ENCODE results near the gene UBE3B.
"Not testable (repeated sequence)": the region's sequence is repeated elsewhere in the genome, so short reads cannot be mapped to it uniquely, and the experiment has no call there.

Gene UBE3B

GRCh38 chr12:109477185-109477962 is at the start of gene UBE3B, which contains the start of gene KCTD10:
TSS of gene UBE3B (plus strand) at chr12:109477634. CDS start at chr12:109483552, 5,918 bp downstream.
TSS of gene KCTD10 (minus strand) at chr12:109477300. CDS start at chr12:109477262, 38 bp downstream.
- no peaks in the 10 kb centered on the region for H3K27me3 ChIP-seq (ENCODE audit: control insufficient read depth, insufficient read depth, low read length)
- peaks cover 16% of the 10 kb centered on the region for H3K4me1 ChIP-seq (ENCODE audit: control insufficient read depth, insufficient read depth, low read length)
- peak within 1 kb of the TSS; percentile 86 for H3K4me3 ChIP-seq (ENCODE audit: low read depth, low read length)
- peak within 1 kb of the TSS; percentile 83 for H3K27ac ChIP-seq (ENCODE audit: low read depth, low read length)
- H3K36me3 ChIP-seq (ENCODE audit: control insufficient read depth, insufficient read depth, low read length): peaks cover 15% of the 10 kb centered on the region
- H3K9me3 ChIP-seq (ENCODE audit: control insufficient read depth, insufficient read depth, low read length): no peaks in the 10 kb centered on the region
- H3K9ac ChIP-seq (ENCODE audit: low read depth, low read length): peak within 1 kb of the TSS; percentile 81

GRCh38 chr12:109428037-109428629 is 49.3 kb upstream of the UBE3B start:
- no peak overlapping the region for H3K4me3 ChIP-seq (ENCODE audit: low read depth, low read length)
- H3K36me3 ChIP-seq (ENCODE audit: control insufficient read depth, insufficient read depth, low read length): no peaks in the 10 kb centered on the region
- H3K27ac ChIP-seq (ENCODE audit: low read depth, low read length): no peak overlapping the region
- H3K9me3 ChIP-seq (ENCODE audit: control insufficient read depth, insufficient read depth, low read length): no peaks in the 10 kb centered on the region
- no peaks in the 10 kb centered on the region for H3K4me1 ChIP-seq (ENCODE audit: control insufficient read depth, insufficient read depth, low read length)
- no peaks in the 10 kb centered on the region for H3K27me3 ChIP-seq (ENCODE audit: control insufficient read depth, insufficient read depth, low read length)
- no peak overlapping the region for H3K9ac ChIP-seq (ENCODE audit: low read depth, low read length)

- not testable (repeated sequence) for H3K9ac ChIP-seq (ENCODE audit: low read depth, low read length); H3K9me3 ChIP-seq (ENCODE audit: control insufficient read depth, insufficient read depth, low read length); H3K4me1 ChIP-seq (ENCODE audit: control insufficient read depth, insufficient read depth, low read length); H3K27me3 ChIP-seq (ENCODE audit: control insufficient read depth, insufficient read depth, low read length); H3K4me3 ChIP-seq (ENCODE audit: low read depth, low read length); H3K27ac ChIP-seq (ENCODE audit: low read depth, low read length); H3K36me3 ChIP-seq (ENCODE audit: control insufficient read depth, insufficient read depth, low read length)
Measured at GRCh38 chr12:109428804-109429203, 48.6 kb upstream of the UBE3B start.

- Histone ChIP-seq H3K9ac (ENCODE audit: low read depth, low read length) (no peak overlapping the region), H3K4me1 (ENCODE audit: control insufficient read depth, insufficient read depth, low read length) (peaks cover 10% of the 10 kb centered on the region), H3K36me3 (ENCODE audit: control insufficient read depth, insufficient read depth, low read length) (no peaks in the 10 kb centered on the region), H3K27ac (ENCODE audit: low read depth, low read length) (no peak overlapping the region), H3K27me3 (ENCODE audit: control insufficient read depth, insufficient read depth, low read length) (no peaks in the 10 kb centered on the region), H3K9me3 (ENCODE audit: control insufficient read depth, insufficient read depth, low read length) (no peaks in the 10 kb centered on the region), H3K4me3 (ENCODE audit: low read depth, low read length) (no peak overlapping the region)
Measured at GRCh38 chr12:109430244-109430643, 47.2 kb upstream of the UBE3B start.

GRCh38 chr12:109432431-109432830 is 45.0 kb upstream of the UBE3B start:
- Histone ChIP-seq H3K9ac (ENCODE audit: low read depth, low read length) (no peak overlapping the region), H3K4me3 (ENCODE audit: low read depth, low read length) (no peak overlapping the region), H3K9me3 (ENCODE audit: control insufficient read depth, insufficient read depth, low read length) (no peaks in the 10 kb centered on the region), H3K36me3 (ENCODE audit: control insufficient read depth, insufficient read depth, low read length) (no peaks in the 10 kb centered on the region), H3K4me1 (ENCODE audit: control insufficient read depth, insufficient read depth, low read length) (peaks cover 27% of the 10 kb centered on the region), H3K27me3 (ENCODE audit: control insufficient read depth, insufficient read depth, low read length) (no peaks in the 10 kb centered on the region), H3K27ac (ENCODE audit: low read depth, low read length) (no peak overlapping the region)

GRCh38 chr12:109432842-109433304 is 44.6 kb upstream of the UBE3B start:
- Histone ChIP-seq H3K27me3 (ENCODE audit: control insufficient read depth, insufficient read depth, low read length) (no peaks in the 10 kb centered on the region), H3K4me1 (ENCODE audit: control insufficient read depth, insufficient read depth, low read length) (peaks cover 27% of the 10 kb centered on the region), H3K9ac (ENCODE audit: low read depth, low read length) (no peak overlapping the region), H3K9me3 (ENCODE audit: control insufficient read depth, insufficient read depth, low read length) (no peaks in the 10 kb centered on the region), H3K27ac (ENCODE audit: low read depth, low read length) (no peak overlapping the region), H3K4me3 (ENCODE audit: low read depth, low read length) (no peak overlapping the region), H3K36me3 (ENCODE audit: control insufficient read depth, insufficient read depth, low read length) (no peaks in the 10 kb centered on the region)

- Histone ChIP-seq H3K4me1 (ENCODE audit: control insufficient read depth, insufficient read depth, low read length) (peaks cover 27% of the 10 kb centered on the region), H3K27ac (ENCODE audit: low read depth, low read length) (no peak overlapping the region)
Measured at GRCh38 chr12:109433618-109434017, 43.8 kb upstream of the UBE3B start.

GRCh38 chr12:109434582-109434981 is 42.9 kb upstream of the UBE3B start:
- Histone ChIP-seq H3K9ac (ENCODE audit: low read depth, low read length) (no peak overlapping the region), H3K27me3 (ENCODE audit: control insufficient read depth, insufficient read depth, low read length) (no peaks in the 10 kb centered on the region), H3K4me1 (ENCODE audit: control insufficient read depth, insufficient read depth, low read length) (peaks cover 27% of the 10 kb centered on the region), H3K36me3 (ENCODE audit: control insufficient read depth, insufficient read depth, low read length) (no peaks in the 10 kb centered on the region), H3K4me3 (ENCODE audit: low read depth, low read length) (no peak overlapping the region), H3K27ac (ENCODE audit: low read depth, low read length) (peak overlapping the region; percentile 42), H3K9me3 (ENCODE audit: control insufficient read depth, insufficient read depth, low read length) (no peaks in the 10 kb centered on the region)

More at GRCh38 chr12:109433618-109434017, 43.8 kb upstream of the UBE3B start:
- no peak overlapping the region for H3K9ac ChIP-seq (ENCODE audit: low read depth, low read length)
- H3K4me3 ChIP-seq (ENCODE audit: low read depth, low read length): no peak overlapping the region
- H3K9me3 ChIP-seq (ENCODE audit: control insufficient read depth, insufficient read depth, low read length): no peaks in the 10 kb centered on the region
- no peaks in the 10 kb centered on the region for H3K27me3 ChIP-seq (ENCODE audit: control insufficient read depth, insufficient read depth, low read length)
- no peaks in the 10 kb centered on the region for H3K36me3 ChIP-seq (ENCODE audit: control insufficient read depth, insufficient read depth, low read length)

- no peak overlapping the region for H3K9ac ChIP-seq (ENCODE audit: low read depth, low read length)
- H3K4me1 ChIP-seq (ENCODE audit: control insufficient read depth, insufficient read depth, low read length): peaks cover 28% of the 10 kb centered on the region
- no peaks in the 10 kb centered on the region for H3K27me3 ChIP-seq (ENCODE audit: control insufficient read depth, insufficient read depth, low read length)
- H3K4me3 ChIP-seq (ENCODE audit: low read depth, low read length): 0 out of 2 replicates have a peak overlapping the region, but pooled peaks have one; percentile 23
- H3K36me3 ChIP-seq (ENCODE audit: control insufficient read depth, insufficient read depth, low read length): no peaks in the 10 kb centered on the region
- H3K9me3 ChIP-seq (ENCODE audit: control insufficient read depth, insufficient read depth, low read length): no peaks in the 10 kb centered on the region
- H3K27ac ChIP-seq (ENCODE audit: low read depth, low read length): peak overlapping the region; percentile 62
Measured at GRCh38 chr12:109435428-109436187, 41.8 kb upstream of the UBE3B start.

- Histone ChIP-seq H3K4me3 (ENCODE audit: low read depth, low read length) (0 out of 2 replicates have a peak overlapping the region, but pooled peaks have one; percentile 23), H3K27ac (ENCODE audit: low read depth, low read length) (peak overlapping the region; percentile 62), H3K36me3 (ENCODE audit: control insufficient read depth, insufficient read depth, low read length) (no peaks in the 10 kb centered on the region), H3K4me1 (ENCODE audit: control insufficient read depth, insufficient read depth, low read length) (peaks cover 32% of the 10 kb centered on the region), H3K27me3 (ENCODE audit: control insufficient read depth, insufficient read depth, low read length) (no peaks in the 10 kb centered on the region), H3K9ac (ENCODE audit: low read depth, low read length) (no peak overlapping the region), H3K9me3 (ENCODE audit: control insufficient read depth, insufficient read depth, low read length) (no peaks in the 10 kb centered on the region)
Measured at GRCh38 chr12:109436188-109436560, 41.3 kb upstream of the UBE3B start.

All from HUES48 (cell line).